HG03439 (cell line): ENCODE measurements around the gene LDLRAD4.

Experiments
- ATAC-seq: cut with Tn5 transposase; IDR thresholded peaks from one replicate; pipeline ENCODE4 v1.9.1; 2021; ENCODE audit warnings: mild to moderate bottlenecking, moderate library complexity; ENCODE audit not compliant: unreplicated experiment

LDLRAD4 gene

DNA sequence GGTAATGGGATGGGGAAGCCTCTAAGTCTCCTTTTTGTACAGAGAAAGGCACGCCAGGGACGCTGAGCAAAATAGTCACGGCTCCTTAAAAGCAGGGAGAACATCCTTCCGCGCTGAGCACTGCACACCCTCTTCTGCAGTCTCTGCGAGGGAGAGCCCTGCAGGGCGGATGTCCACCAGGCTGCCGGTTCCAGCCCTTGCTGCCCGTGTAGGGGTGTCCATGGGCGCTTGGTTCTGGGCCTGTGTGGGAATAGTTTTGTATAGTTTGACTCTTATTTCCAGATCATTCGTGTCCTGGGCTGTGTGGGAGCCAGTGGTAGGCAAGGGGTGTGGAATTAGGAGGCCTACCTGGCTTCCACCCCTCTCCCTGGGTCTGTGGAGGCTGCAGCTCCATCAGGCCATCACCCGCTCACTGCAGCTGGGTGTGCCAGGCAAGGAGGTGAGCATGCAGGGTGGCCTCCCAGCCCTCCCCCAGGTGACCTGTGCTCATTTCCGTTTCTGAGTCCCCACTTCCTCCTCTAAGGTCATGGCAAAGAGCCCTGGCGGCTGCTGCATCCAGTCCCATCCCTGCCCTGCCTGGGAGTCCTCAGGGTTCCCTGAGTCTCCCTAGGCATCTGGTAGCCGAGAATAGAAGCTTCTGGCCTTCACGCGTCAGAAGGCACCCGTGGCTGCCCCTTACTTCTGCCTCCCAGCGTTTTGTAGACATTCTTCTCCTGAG, 202.6 kb downstream of the LDLRAD4 start:
- no peak for ATAC-seq

DNA sequence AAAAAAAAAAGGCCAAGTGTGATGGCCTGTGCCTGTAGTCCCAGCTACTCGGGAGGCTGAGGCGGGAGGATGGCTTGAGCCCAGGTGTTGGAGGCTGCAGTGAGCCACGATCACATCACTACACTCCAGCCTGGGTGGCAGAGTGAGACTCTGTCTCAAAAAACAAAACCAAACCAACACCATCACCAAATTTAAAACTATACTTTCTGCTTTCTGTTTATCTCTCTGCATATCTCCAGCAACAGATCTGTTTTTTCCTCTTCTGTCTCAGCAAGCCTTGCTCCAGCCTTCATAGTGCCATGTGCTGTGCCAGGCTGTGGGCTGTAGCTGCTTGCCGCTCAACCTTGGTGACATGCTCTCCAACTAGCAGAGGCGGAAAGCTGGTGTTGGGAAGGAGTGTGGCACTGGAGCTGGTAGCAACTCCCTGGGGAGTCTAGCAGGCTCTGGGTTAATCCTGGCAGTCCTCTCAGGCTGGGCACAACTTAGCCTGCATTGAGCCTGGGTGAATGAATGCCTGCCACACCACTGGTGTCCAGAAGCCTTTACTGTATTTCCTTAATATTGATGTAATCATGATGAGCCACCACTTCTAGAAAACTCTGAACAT, 204.1 kb downstream of the LDLRAD4 start:
- ATAC-seq: no peak

DNA sequence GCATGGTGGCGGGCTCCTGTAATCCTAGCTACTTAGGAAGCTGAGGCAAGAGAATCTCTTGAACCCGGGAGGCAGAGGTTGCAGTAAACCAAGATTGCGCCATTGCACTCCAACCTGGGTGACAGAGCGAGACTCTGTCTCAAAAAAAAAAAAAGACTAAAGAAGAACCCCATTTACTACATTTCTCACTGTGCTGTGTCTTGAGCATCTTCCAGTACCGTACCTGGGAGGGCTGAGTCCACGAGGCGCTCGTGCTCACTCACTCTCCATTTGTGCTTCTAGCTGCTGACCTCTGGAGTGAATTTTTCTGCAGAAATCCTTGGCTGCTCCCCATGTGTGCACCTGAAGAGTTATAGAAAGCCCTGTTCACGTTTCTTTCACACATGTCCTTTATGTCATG, 204.8 kb downstream of the LDLRAD4 start:
- no peak for ATAC-seq

DNA sequence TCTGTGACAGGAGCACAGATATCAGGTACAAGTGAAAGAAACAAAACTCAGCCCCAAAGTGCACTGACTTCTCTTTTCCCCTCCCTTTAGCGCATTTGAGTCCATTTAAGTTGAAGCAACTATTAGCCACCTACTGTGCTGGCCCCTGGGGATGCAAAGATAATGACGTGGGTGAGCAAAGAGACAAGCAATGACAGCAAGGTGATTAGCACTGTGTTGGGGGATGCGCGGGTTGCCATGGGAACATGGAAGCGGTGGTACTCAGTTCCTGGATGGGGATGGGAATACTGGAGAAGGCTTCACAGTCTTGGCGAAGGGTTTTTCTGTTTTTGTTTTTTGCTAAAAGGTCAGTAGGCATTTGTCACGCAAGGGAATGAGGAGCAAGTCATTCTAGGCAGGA, 205.8 kb downstream of the LDLRAD4 start:
- ATAC-seq: no peak

DNA sequence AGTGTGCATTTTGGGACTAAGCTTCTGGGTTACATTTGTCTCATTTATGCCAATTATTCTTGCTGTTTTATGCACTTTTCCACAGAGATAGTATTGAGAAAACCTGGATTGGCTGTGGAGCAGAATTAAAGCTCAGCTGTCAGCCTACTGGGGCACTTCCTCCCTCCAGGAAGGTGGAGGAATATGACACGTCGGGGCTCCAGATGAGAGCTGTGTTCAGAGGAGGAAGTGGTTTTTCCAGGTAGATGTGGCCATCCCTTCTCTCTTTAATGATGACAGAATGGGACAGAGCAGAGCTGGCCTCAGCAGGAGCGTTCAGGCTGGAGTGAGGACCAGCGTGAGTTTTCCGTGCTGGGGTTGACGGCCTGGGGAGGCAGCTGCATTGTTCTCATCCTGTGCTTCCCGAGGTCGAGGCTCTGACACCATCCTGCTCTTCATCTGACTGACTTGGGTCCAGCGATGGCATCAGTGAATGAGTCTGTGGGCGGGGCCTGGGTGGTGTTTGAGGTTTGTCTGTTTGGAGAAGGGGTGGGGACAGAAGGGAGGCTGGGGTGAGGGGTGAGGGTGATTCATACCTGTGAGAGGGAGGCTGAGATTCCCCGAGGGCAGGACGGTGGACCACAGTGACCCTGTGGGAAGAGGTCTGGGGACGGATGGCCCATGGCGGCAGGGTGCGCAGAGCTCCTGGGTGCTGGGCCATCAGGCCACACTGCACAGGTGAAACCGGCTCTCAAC, 207.0 kb downstream of the LDLRAD4 start:
- no peak for ATAC-seq

DNA sequence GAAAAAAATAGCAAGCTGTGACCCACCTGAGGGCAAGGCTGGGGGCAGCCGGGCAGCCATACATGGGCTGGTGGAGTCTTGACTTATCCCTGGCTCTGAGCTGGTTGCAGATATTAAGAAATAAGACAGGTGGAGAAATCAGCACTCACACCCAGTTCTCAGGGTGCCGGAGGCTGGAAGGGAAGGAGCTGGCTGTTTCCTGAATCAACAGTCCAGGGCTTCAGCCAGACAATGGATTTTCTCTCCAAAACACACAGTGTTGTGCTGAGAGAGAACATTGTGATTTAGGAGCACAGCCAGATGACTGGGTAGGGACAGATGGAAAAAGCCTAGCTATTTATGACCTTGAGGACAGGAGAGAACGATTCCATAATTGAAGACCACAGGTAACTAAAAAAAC, 208.8 kb downstream of the LDLRAD4 start:
- no peak for ATAC-seq

DNA sequence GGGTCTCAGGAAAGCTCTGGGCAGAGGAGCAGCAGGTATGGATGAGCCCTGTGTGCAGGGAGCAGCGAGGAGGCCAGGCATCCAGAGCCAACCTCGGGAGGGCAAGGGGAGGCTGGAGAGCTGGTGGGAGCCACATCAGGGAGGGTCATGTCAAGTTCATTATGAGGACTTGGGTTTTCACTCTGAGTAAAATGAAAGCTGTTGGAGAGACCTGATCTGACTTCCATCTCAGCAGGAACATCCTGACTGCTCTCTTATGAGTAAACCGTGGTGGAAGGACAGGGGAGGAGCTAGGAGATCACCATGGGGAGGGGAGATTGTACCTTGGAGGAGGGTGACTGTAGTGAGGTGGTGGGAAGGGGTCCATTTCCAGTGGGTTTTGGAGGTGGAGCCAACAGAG, 209.8 kb downstream of the LDLRAD4 start:
- no peak for ATAC-seq

DNA sequence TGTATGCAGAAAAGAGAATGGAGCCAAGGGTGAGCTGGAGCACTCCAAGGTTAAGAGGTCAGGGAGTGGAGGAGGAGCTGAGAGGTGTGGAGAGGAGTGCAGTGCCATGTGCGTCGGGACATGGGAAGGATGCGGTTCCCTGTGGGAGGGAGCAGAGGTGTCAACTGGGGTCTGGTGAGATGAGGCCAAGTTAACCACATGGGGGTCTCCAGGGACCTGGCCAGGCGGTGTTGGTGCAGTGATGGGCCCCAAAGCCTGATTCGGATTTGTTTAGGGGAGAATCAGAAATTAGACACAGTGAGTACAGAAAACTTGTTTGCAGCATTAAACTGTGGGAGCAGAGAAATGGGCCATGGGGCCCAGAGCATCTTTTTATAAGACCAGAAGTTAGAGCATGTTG, 210.5 kb downstream of the LDLRAD4 start:
- no peak for ATAC-seq

DNA sequence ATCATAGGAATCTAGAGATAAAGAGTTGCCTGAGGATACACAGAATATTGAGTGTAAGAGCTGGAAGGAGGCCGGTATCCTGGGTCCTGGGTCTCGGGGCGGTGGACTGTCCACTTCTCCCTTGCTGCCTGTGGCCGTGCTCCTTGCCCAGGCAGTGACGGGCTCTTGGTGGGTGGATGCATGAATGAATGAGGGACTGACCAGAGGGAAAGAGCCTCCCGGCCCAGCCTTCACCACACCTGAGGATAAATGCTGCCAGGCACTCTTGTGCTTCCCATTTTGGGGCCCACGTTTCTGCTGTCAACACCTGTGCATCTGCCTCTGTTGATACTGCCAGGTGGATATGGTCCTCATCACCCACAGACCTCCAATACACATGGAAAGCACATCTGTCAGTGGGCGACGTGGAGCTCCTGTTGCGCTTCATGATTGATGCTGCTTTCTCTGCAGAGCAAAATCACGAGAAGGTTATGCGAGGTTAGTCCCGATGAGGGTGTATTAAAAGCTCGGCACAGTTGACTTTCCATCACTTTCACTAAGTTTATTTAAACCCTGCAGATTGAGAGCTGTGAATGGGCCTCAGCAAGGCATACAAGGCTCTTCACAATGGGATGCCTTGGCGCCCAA, 211.4 kb downstream of the LDLRAD4 start:
- no peak for ATAC-seq

DNA sequence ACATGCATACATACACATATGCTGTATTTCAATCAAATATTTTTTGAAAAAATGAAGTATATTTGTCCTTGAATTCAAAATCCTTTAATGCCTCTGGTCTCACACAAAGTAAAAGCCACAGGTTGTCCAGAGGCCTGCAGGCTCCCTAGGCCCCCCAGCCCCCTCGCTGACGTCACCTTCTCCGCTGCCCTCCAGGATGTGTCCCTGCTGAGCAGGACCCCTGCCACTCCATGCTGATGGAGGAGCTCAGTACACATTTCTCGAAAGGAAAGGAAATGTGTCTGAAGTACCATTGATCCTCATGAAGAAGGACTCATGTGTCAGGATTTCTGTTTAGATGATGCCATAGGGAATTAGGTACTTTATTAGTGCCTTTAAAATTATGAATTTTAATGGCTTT, 212.1 kb downstream of the LDLRAD4 start:
- no peak for ATAC-seq

DNA sequence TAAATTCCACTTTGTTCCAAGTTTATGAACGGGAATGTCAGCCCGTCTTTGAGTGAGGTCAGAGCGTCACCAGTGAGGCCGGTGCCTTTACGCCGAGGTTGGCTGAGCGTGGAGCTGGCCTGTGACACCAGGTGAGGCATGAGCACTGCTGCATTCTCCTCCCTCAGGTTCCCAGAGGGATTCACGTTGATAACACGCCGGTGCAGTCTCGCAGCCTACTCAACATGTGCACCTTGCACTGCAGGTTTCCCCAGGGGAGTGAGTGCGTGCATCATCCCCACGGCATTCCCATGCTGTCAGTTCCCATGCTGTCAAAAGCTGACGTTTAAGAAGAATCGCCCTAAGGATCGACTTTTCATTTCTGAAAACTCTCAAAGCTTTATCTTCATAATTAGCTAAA, 213.3 kb downstream of the LDLRAD4 start:
- no peak for ATAC-seq

DNA sequence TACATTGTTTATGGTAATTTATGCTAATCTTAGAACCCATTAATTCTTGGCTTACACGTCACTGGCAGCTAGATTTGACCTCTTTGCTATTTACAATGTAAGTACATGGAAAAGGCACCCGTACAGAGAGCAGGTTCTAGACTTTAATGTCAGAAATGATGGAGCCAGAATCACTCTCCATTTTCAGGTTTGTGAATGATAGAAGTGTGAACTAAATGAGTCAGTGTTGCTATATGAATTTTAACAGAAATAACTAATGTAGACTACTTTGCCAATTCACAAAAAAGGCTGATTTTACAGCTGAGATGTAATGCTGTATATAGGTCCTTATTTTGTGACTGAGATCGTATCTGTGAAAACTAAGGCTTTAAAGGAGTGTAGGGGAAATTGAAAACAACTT, 214.6 kb downstream of the LDLRAD4 start:
- ATAC-seq: no peak

DNA sequence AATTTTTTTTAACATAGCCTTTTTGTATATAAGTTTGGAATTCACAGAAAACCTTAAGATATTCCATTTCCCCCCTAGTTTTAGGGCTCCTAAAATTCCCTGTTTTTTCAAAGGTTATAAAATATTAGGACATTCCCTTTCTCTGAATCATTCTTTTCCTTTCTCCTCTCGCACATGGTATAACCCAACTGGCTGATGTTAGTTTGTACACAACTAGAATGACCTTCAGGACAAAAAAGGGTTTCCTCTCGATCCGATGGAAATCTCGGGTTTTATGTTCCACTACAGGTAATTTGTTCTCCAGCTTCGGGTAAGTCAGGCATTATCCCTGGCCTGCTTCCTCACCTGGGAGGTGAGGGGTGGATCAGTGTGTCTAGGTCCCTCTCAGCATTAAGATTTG, 215.1 kb downstream of the LDLRAD4 start:
- no peak for ATAC-seq

DNA sequence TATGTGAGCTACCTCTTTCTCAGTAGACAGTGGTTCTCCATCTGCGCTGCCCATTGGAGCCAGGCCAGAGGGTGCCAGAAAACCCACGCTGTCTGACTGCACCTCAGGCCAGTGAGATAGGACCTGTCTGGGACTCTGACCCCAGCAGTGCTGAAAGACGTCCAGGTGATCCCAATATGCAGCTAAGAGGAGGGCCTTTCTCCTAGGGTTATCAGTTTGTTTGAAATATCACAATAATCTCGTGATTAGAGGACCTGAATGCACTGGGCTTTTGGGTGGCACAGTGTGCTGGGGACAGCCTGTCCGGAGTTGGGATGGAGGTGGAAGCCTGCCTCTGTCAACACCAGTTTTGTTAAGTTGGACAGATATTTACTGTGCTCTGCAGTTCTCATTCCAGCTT, 216.3 kb downstream of the LDLRAD4 start:
- no peak for ATAC-seq

DNA sequence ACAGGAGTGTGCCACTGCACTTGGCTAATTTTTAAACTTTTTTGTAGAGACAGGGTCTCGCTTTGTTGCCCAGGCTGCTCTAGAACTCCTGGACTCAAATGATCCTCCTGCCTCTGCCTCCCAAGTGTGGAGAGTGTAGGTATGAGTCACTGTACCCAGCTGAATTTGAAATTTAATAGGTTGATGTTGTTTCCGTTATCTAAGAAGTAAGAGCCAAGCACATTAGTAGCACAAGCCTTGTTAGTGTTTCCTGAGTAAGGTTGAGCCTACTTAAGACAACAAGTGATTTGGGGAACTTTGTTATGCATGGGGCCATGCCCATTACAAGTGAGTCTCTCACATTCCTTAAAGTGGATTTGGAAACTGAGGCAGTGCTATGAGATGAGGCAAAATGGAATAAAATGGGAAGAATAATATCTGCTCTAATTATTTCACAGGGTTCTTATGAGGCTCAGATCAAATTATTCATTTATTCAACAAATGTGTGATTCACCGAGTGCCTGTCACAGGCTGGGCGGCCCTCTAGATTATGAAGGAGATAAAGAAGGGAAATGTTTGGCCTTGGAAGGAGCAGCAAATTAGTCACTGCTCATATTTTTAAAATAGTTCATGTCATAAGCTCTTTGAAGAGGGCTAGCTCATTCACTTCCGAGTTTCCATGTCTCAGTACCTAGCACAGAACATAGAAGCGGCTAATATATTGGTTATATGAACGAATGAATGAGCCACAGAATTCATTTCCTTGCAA, 217.2 kb downstream of the LDLRAD4 start:
- ATAC-seq: no peak

DNA sequence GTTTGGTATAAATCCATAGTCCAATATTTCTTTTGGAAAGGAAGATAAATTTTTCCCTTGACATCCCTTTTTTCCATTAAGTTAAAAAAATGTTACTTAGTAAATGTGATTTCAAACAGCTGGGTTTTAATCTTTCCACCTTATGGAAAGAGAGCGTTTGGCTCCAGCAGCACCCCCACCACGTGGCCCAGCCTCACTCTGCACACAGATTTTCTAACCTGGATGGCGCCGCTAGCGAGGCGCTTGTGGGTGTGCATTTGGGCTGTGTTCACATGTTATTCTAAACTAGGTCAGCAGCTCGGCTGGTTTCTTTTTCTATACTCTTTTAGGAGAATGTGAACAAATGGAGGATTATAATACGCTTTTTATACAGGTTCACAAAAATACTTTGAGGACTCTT, 218.0 kb downstream of the LDLRAD4 start:
- ATAC-seq: no peak

DNA sequence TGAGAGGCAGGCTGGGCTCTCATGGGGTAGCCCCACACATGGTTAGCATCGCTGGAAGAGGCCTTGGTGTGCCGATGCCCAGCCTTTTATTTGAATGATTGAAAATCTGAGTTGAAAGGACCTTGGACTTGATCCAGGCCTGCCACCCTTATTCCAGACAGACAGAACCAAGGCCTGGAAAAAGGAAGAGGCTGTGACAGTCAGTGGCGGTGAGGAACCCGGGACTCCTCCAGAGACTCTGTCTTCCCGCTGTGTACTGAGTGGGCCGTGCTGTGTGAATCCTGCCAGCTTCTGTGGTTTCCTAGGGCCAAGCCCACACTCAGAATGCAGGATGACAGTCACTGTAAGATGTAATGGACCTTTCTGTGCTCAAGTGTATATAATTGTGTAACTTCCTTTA, 218.5 kb downstream of the LDLRAD4 start:
- no peak for ATAC-seq

DNA sequence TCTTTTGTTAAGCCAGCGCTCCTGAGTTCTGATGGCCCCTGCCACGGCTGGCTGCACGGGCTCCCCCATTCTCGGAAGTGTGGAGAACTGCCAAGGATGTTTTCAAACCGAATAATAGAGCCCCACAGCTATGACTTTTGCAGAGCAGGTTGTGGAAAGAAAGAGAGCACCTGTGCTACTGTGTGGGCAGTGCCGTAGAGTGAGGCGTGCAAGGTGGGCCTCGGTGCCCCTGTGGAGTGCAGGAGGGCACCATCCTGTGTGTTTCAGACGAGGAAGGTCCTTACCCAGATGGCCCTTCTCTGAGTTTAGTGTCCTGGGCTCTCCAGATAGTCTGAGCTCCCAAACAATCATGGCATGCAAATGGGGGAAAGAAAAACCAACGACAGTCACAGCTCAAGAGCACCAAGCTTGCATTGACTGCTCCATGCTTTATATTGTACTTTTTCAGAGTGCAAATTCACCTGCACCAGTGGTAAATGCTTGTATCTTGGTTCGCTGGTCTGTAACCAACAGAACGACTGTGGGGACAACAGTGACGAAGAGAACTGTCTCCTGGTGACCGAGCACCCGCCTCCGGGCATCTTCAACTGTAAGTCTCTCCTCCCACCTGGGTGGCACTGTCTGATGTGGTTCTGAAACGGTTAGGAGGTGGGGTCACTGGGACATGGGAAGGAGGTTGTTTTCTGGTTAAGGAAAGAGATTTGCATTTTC, 219.4 kb downstream of the LDLRAD4 start:
- ATAC-seq: no peak

DNA sequence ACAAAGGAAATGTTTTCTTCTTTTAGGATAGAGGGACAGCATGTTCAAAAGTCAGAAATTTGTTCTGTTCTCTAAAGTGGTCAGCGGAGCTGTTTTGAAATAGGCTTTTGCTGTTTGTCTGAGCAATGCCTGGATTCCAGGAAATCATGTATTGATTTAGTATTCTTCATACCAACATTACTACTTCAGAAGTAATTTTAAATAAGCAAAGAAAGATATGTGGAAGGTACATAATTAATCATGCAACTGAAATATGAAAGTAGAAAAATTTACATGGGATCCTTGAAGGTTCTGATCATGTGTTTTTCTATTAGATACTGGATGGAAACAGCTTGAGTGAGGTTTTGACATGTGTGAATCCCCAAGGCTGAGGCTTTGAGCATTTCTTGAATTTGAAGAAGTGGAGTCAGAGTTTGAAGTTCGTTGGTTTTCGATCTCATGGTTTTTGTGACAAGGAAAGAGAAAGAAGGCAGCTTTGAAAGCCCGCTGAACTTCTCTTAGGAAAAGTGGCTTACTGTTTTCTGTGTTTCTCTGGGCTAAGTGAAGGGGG, 220.0 kb downstream of the LDLRAD4 start:
- no peak for ATAC-seq

DNA sequence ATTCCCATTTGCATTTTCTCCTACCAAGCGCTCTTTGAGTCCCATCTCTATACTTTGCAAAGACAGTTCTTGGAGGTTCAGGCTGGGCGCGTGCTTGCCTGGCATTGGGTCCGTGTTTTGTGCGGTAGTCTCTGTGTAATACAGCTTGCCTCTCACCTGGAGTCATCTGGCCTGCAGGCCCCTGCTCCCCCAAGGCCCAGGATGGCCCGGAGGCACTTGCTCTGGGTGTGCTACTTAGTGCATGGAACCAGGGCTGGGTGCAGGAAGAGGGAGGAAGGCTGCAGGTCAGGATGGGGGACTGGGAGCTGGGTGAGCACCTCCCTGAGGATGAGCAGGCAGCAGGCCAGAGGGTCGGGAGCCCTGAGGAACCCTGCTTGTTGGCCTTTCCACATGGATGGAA, 220.9 kb downstream of the LDLRAD4 start:
- ATAC-seq: no peak
